HCT116 (cell line): Measurements from ENCODE around the gene COL4A1. TPM values are rescaled to one million over a fixed set of nuclear protein-coding genes. Genes with fewer than 3 reads are reported as not detected.

ENCODE experiments used
- ATAC-seq: fragments of 200-7000 bp; cut with Tn5 transposase; 2 replicates; pipeline ENCODE4 v1.9.1; 2020; ENCODE audit warnings: mild to moderate bottlenecking, moderate library complexity
- BruUV-seq: library from RNA; stranded (reverse); fragments of 400-500 nt; replicated peaks from 2 replicates; lab custom pipeline; 2021; lab: Mats Ljungman, UMichigan
- CTCF ChIA-PET: fragments of 300-600 bp; sonication (Branson Sonifier 250); formaldehyde crosslinking; loops from one replicate; lab custom pipeline; 2021; ENCODE audit warnings: antibody characterized with exemption; lab: Charles Lee
- POLR2A ChIA-PET: fragments of 300-600, 350-600 bp; sonication (Branson Sonifier 250); formaldehyde crosslinking; loops from one replicate; lab custom pipeline; 2021; ENCODE audit warnings: antibody characterized with exemption; lab: Charles Lee
- RAD21 ChIA-PET, 2 experiments: fragments of 300-600 bp; sonication (Branson Sonifier 250); formaldehyde crosslinking; loops; one replicate each; lab custom pipeline; 2023; ENCODE audit warnings: low total read pairs in 2 of 2; ENCODE audit not compliant: uncharacterized antibody in 2 of 2, unreplicated experiment in 2 of 2, low non-redundant PET in 1 of 2; lab: Charles Lee
- DNase-seq: peaks from one replicate; pipeline ENCODE4 v3.0.0-alpha.2; 2010; ENCODE audit warnings: low read depth, low spot score
- H2AFZ ChIP-seq: fragments of 200-600 bp; shearing (Covaris generic), sonication (generic); 2 replicates; pipeline ENCODE4 v1.6.1; 2017; ENCODE audit warnings: low read depth, mixed run types, mixed read lengths, antibody characterized with exemption, low read length; ENCODE audit not compliant: poor library complexity, severe bottlenecking
- H3K27ac ChIP-seq: 2 replicates; pipeline ENCODE4 v1.5.1; 2012; ENCODE audit warnings: low read depth, low read length
- H3K27me3 ChIP-seq: fragments of 200-600 bp; sonication (generic); 2 replicates; pipeline ENCODE4 v1.6.1; 2016; ENCODE audit warnings: mixed run types, low read length, mixed read lengths; ENCODE audit not compliant: insufficient read depth
- H3K36me3 ChIP-seq, 2 experiments: fragments of 200-500 bp in 1 of 2; fragments of 200-600 bp in 1 of 2; sonication (Bioruptor generic) in 1 of 2; sonication (generic) in 1 of 2; 2 replicates each; pipeline versions ENCODE4 v1.5.1 to v1.6.1; 2014 to 2016; ENCODE audit warnings: low read length in 2 of 2, inconsistent platforms in 1 of 2, mixed read lengths in 1 of 2, mixed run types in 1 of 2; ENCODE audit not compliant: insufficient read depth in 2 of 2, control insufficient read depth in 1 of 2
- H3K4me1 ChIP-seq, 2 experiments: fragments of 200-600 bp in 1 of 2; sonication (generic) in 1 of 2; 2 replicates each; pipeline versions ENCODE4 v1.5.1 to v1.6.1; 2012 to 2017; ENCODE audit warnings: low read length in 2 of 2, inconsistent platforms in 1 of 2, mild to moderate bottlenecking in 1 of 2, mixed read lengths in 1 of 2, mixed run types in 1 of 2, moderate library complexity in 1 of 2; ENCODE audit not compliant: insufficient read depth in 2 of 2, control insufficient read depth in 1 of 2
- H3K4me2 ChIP-seq: fragments of 200-600 bp; sonication (generic); 2 replicates; pipeline ENCODE4 v1.6.1; 2017; ENCODE audit warnings: mixed run types, low read length, mixed read lengths
- H3K4me3 ChIP-seq, 2 experiments: fragments of 200-600 bp in 1 of 2; sonication (generic) in 1 of 2; replicated peaks in 1 of 2; 2 replicates each; pipeline ENCODE4 v1.5.1; 2011 to 2016; ENCODE audit warnings: low read length in 2 of 2, control low read depth in 1 of 2, low read depth in 1 of 2, mild to moderate bottlenecking in 1 of 2, mixed read lengths in 1 of 2, mixed run types in 1 of 2
- H3K79me2 ChIP-seq: fragments of 200-600 bp; sonication (generic); 2 replicates; pipeline ENCODE4 v1.6.1; 2017; ENCODE audit warnings: mild to moderate bottlenecking, mixed run types, low read length, moderate library complexity, mixed read lengths; ENCODE audit not compliant: insufficient read depth
- H3K9ac ChIP-seq: fragments of 200-600 bp; sonication (generic); 2 replicates; pipeline ENCODE4 v1.6.1; 2016; ENCODE audit warnings: low read length, mixed read lengths
- H3K9me2 ChIP-seq: fragments of 200-600 bp; sonication (generic), shearing (Covaris generic); 2 replicates; pipeline ENCODE4 v1.6.1; 2017; ENCODE audit warnings: mixed run types, mild to moderate bottlenecking, moderate library complexity; ENCODE audit not compliant: insufficient read depth
- H3K9me3 ChIP-seq, 2 experiments: fragments of 200-500 bp in 1 of 2; fragments of 200-600 bp in 1 of 2; sonication (Bioruptor generic) in 1 of 2; sonication (generic) in 1 of 2; 2 replicates each; pipeline ENCODE4 v1.6.1; 2014 to 2017; ENCODE audit warnings: low read length in 2 of 2, mixed read lengths in 2 of 2, inconsistent platforms in 1 of 2, low read depth in 1 of 2, mild to moderate bottlenecking in 1 of 2, mixed run types in 1 of 2, moderate library complexity in 1 of 2; ENCODE audit not compliant: control insufficient read depth in 1 of 2, insufficient read depth in 1 of 2
- H4K20me1 ChIP-seq: fragments of 200-600 bp; sonication (generic), shearing (Covaris generic); 2 replicates; pipeline ENCODE4 v1.6.1; 2017; ENCODE audit warnings: mixed run types, mild to moderate bottlenecking, moderate library complexity; ENCODE audit not compliant: insufficient read depth
- CEBPB ChIP-seq: IDR thresholded peaks from 2 replicates; pipeline ENCODE4 v1.6.1; 2012; ENCODE audit warnings: low read depth
- EZH2phosphoT487 ChIP-seq: fragments of 200-600 bp; IDR thresholded peaks from 2 replicates; pipeline ENCODE4 v1.6.1; 2018; ENCODE audit warnings: antibody characterized with exemption, borderline replicate concordance
- POLR2A ChIP-seq: IDR thresholded peaks from 2 replicates; pipeline ENCODE4 v1.7.0; 2011; ENCODE audit warnings: borderline replicate concordance; ENCODE audit not compliant: insufficient read depth, insufficient read length; ENCODE audit errors: extremely low read depth
- SIN3A ChIP-seq: IDR thresholded peaks from 2 replicates; pipeline ENCODE4 v1.6.1; 2012; ENCODE audit warnings: low read depth
- SP1 ChIP-seq: IDR thresholded peaks from 2 replicates; pipeline ENCODE4 v1.6.1; 2012; ENCODE audit warnings: low read depth
- SRF ChIP-seq: IDR thresholded peaks from 2 replicates; pipeline ENCODE4 v1.6.1; 2012; ENCODE audit warnings: low read depth
- TCF7L2 ChIP-seq: IDR thresholded peaks from 2 replicates; pipeline ENCODE4 v1.7.0; 2011; ENCODE audit warnings: borderline replicate concordance, inconsistent platforms; ENCODE audit not compliant: insufficient read depth, insufficient read length; ENCODE audit errors: extremely low read depth
- ZFX ChIP-seq: fragments of 450-650 bp; IDR thresholded peaks from 2 replicates; pipeline ENCODE4 v1.6.1; 2017
- intact Hi-C: fragments of 100-400 bp; cut with micrococcal nuclease; formaldehyde crosslinking; loops from 2 replicates; pipeline ENCODE4 v1.10.0; 2022
- total RNA-seq: library from RNA; stranded (reverse); gene quantifications from one replicate; pipeline ENCODE4 v1.2.1, GENCODE V29; 2021; ENCODE audit not compliant: unreplicated experiment
- TF ChIP-seq, protein P1 (sequence below): IDR thresholded peaks from 2 replicates; pipeline ENCODE4 v1.6.1; 2012
- TF ChIP-seq, protein P2 (sequence below): IDR thresholded peaks from 2 replicates; pipeline ENCODE4 v1.6.1; 2012
- TF ChIP-seq, protein P3 (sequence below): IDR thresholded peaks from 2 replicates; pipeline ENCODE4 v1.6.1; 2011; ENCODE audit warnings: mild to moderate bottlenecking, low read length, moderate library complexity; ENCODE audit not compliant: insufficient replicate concordance; ENCODE audit errors: extremely low read depth

Gene COL4A1
- total RNA-seq, 1 experiment from 2014 or later, result 0.57 TPM

- TF ChIP-seq, protein P1, sequence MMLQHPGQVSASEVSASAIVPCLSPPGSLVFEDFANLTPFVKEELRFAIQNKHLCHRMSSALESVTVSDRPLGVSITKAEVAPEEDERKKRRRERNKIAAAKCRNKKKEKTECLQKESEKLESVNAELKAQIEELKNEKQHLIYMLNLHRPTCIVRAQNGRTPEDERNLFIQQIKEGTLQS, result no peak
- TF ChIP-seq ZFX, result no peak
- no peak for TF ChIP-seq SIN3A
- TF ChIP-seq, protein P2, sequence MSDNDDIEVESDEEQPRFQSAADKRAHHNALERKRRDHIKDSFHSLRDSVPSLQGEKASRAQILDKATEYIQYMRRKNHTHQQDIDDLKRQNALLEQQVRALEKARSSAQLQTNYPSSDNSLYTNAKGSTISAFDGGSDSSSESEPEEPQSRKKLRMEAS, result no peak
- TF ChIP-seq SRF, result no peak
- no peak for TF ChIP-seq SP1
- H3K9me3 ChIP-seq, result no peaks in the 10 kb centered on the region
- no peak overlapping the region for H3K27ac ChIP-seq
- intact Hi-C loops, result no loop called here
- no peak overlapping the region for H3K9ac ChIP-seq
- ChIA-PET CTCF (no interaction called here), POLR2A (no interaction called here), RAD21 (no interaction called here)
- no TSS peak for BruUV-seq
- H3K36me3 ChIP-seq, result no peaks in the 10 kb centered on the region
- H3K27me3 ChIP-seq, result 0 out of 2 replicates have a peak, but pooled peaks cover 2% of the 10 kb centered on the region
- ATAC-seq, result no peak
- no peak overlapping the region for H3K4me3 ChIP-seq
- H3K4me1 ChIP-seq, result no peaks in the 10 kb centered on the region
- no peak for DNase-seq
- H3K79me2 ChIP-seq, result no peaks in the 10 kb centered on the region
- H3K9me2 ChIP-seq, result no peaks in the 10 kb centered on the region
- no peak overlapping the region for H3K4me2 ChIP-seq
- no peak overlapping the region for H2AFZ ChIP-seq
- no peaks in the 10 kb centered on the region for H4K20me1 ChIP-seq
Measured at GRCh38 chr13:110186231-110186855, 120.6 kb downstream of the COL4A1 start.

- TF ChIP-seq, protein P2, result no peak
- TF ChIP-seq POLR2A, result no peak
- TF ChIP-seq, protein P3, sequence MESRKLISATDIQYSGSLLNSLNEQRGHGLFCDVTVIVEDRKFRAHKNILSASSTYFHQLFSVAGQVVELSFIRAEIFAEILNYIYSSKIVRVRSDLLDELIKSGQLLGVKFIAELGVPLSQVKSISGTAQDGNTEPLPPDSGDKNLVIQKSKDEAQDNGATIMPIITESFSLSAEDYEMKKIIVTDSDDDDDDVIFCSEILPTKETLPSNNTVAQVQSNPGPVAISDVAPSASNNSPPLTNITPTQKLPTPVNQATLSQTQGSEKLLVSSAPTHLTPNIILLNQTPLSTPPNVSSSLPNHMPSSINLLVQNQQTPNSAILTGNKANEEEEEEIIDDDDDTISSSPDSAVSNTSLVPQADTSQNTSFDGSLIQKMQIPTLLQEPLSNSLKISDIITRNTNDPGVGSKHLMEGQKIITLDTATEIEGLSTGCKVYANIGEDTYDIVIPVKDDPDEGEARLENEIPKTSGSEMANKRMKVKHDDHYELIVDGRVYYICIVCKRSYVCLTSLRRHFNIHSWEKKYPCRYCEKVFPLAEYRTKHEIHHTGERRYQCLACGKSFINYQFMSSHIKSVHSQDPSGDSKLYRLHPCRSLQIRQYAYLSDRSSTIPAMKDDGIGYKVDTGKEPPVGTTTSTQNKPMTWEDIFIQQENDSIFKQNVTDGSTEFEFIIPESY, result no peak
- TF ChIP-seq SP1, result no peak
- TF ChIP-seq SRF, result no peak
- TF ChIP-seq TCF7L2, result no peak
- no peak for TF ChIP-seq EZH2phosphoT487
- no peak for TF ChIP-seq CEBPB
- Histone ChIP-seq H3K27ac (no peak overlapping the region), H3K9me2 (no peaks in the 10 kb centered on the region), H4K20me1 (no peaks in the 10 kb centered on the region), H3K79me2 (no peaks in the 10 kb centered on the region), H3K36me3 (no peaks in the 10 kb centered on the region), H2AFZ (no peak overlapping the region), H3K4me3 (no peak overlapping the region), H3K9ac (no peak overlapping the region), H3K4me1 (no peaks in the 10 kb centered on the region), H3K9me3 (no peaks in the 10 kb centered on the region), H3K4me2 (no peak overlapping the region), H3K27me3 (no peaks in the 10 kb centered on the region)
- CTCF ChIA-PET, result no interaction called here
- POLR2A ChIA-PET, result no interaction called here
- DNase-seq (no peak), ATAC-seq (no peak)
- intact Hi-C loops, result no loop called here
- no TSS peak for BruUV-seq
- RAD21 ChIA-PET, result no interaction called here
Measured at GRCh38 chr13:110185696-110186095, 121.3 kb downstream of the COL4A1 start.
